H1 (cell line): Measurements from ENCODE around the gene PTPRC. TPM values are rescaled to one million over a fixed set of nuclear protein-coding genes. Genes with fewer than 3 reads are reported as not detected.

Experiments used
- TAF1 ChIP-seq: IDR thresholded peaks from 2 replicates; pipeline ENCODE4 v1.6.1; 2011; ENCODE audit warnings: mild to moderate bottlenecking, low read depth, low read length
- polyA plus RNA-seq, 7 experiments: library from polyadenylated mRNA; depleted of rRNA in 3 of 7; stranded (reverse) in 5 of 7; unstranded in 2 of 7; fragments of >200 nt in 5 of 7; fragments of 200-250 nt in 2 of 7; gene quantifications; 1 replicate in 5 of 7; 2 replicates in 1 of 7; 4 replicates in 1 of 7; pipeline versions ENCODE4 v1.2.1 to v1.2.3, GENCODE V29; 2011 to 2013; ENCODE audit warnings: missing spikeins in 2 of 7, mixed read lengths in 2 of 7
- total RNA-seq: library from RNA; stranded (reverse); fragmentation: NEBNext Ultra II Directional; extraction: Animal tissue kit (Norgen Biotek cat#: 25700); gene quantifications from 2 replicates; pipeline ENCODE4 v1.2.1, GENCODE V29; 2021
- TF ChIP-seq, protein P1 (sequence below): fragments of 300-600 bp; sonication (generic); IDR thresholded peaks from 2 replicates; pipeline ENCODE4 v1.7.1; 2012; ENCODE audit warnings: low read length, moderate library complexity, mild to moderate bottlenecking, inconsistent platforms; ENCODE audit not compliant: insufficient replicate concordance

Gene PTPRC
- total and polyA plus RNA-seq, 2 of the 8 experiments (the other 6 are each of a cell fraction or from before 2014, with no cell fraction given): 0.05 TPM; not detected in 1

DNA sequence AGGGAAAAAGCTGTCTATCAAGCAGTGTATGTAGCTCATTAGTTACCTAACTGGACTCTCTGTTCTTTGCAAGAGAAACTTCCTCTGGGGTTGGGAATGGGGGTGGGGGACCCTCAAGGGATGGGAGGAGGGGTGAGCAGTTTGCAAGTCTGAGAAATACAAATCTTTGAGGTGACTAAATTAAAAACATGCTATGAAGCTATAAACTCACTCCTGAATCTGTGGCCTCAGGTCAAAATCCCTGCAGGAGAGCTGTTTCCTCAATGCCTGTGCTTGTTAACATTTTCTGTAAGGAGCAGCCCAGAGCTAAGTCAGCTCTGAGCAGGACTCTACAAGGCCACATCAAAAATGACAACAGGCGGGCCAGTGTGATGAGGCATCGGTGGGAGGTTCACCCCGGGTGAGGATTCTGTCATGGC, 32.8 kb upstream of the PTPRC start (continued):
- TF ChIP-seq, protein P1, sequence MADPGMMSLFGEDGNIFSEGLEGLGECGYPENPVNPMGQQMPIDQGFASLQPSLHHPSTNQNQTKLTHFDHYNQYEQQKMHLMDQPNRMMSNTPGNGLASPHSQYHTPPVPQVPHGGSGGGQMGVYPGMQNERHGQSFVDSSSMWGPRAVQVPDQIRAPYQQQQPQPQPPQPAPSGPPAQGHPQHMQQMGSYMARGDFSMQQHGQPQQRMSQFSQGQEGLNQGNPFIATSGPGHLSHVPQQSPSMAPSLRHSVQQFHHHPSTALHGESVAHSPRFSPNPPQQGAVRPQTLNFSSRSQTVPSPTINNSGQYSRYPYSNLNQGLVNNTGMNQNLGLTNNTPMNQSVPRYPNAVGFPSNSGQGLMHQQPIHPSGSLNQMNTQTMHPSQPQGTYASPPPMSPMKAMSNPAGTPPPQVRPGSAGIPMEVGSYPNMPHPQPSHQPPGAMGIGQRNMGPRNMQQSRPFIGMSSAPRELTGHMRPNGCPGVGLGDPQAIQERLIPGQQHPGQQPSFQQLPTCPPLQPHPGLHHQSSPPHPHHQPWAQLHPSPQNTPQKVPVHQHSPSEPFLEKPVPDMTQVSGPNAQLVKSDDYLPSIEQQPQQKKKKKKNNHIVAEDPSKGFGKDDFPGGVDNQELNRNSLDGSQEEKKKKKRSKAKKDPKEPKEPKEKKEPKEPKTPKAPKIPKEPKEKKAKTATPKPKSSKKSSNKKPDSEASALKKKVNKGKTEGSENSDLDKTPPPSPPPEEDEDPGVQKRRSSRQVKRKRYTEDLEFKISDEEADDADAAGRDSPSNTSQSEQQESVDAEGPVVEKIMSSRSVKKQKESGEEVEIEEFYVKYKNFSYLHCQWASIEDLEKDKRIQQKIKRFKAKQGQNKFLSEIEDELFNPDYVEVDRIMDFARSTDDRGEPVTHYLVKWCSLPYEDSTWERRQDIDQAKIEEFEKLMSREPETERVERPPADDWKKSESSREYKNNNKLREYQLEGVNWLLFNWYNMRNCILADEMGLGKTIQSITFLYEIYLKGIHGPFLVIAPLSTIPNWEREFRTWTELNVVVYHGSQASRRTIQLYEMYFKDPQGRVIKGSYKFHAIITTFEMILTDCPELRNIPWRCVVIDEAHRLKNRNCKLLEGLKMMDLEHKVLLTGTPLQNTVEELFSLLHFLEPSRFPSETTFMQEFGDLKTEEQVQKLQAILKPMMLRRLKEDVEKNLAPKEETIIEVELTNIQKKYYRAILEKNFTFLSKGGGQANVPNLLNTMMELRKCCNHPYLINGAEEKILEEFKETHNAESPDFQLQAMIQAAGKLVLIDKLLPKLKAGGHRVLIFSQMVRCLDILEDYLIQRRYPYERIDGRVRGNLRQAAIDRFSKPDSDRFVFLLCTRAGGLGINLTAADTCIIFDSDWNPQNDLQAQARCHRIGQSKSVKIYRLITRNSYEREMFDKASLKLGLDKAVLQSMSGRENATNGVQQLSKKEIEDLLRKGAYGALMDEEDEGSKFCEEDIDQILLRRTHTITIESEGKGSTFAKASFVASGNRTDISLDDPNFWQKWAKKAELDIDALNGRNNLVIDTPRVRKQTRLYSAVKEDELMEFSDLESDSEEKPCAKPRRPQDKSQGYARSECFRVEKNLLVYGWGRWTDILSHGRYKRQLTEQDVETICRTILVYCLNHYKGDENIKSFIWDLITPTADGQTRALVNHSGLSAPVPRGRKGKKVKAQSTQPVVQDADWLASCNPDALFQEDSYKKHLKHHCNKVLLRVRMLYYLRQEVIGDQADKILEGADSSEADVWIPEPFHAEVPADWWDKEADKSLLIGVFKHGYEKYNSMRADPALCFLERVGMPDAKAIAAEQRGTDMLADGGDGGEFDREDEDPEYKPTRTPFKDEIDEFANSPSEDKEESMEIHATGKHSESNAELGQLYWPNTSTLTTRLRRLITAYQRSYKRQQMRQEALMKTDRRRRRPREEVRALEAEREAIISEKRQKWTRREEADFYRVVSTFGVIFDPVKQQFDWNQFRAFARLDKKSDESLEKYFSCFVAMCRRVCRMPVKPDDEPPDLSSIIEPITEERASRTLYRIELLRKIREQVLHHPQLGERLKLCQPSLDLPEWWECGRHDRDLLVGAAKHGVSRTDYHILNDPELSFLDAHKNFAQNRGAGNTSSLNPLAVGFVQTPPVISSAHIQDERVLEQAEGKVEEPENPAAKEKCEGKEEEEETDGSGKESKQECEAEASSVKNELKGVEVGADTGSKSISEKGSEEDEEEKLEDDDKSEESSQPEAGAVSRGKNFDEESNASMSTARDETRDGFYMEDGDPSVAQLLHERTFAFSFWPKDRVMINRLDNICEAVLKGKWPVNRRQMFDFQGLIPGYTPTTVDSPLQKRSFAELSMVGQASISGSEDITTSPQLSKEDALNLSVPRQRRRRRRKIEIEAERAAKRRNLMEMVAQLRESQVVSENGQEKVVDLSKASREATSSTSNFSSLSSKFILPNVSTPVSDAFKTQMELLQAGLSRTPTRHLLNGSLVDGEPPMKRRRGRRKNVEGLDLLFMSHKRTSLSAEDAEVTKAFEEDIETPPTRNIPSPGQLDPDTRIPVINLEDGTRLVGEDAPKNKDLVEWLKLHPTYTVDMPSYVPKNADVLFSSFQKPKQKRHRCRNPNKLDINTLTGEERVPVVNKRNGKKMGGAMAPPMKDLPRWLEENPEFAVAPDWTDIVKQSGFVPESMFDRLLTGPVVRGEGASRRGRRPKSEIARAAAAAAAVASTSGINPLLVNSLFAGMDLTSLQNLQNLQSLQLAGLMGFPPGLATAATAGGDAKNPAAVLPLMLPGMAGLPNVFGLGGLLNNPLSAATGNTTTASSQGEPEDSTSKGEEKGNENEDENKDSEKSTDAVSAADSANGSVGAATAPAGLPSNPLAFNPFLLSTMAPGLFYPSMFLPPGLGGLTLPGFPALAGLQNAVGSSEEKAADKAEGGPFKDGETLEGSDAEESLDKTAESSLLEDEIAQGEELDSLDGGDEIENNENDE: no peak
- TF ChIP-seq TAF1: no peak
